ENCODE results near the gene OSBPL1A. TPM values are rescaled to one million over a fixed set of nuclear protein-coding genes. Genes with fewer than 3 reads are reported as not detected.

OSBPL1A gene
- total and polyA plus RNA-seq, 2 of the 8 experiments (the other 6 are each of a cell fraction or from before 2014, with no cell fraction given) = 53.2 to 74.9 TPM

DNA sequence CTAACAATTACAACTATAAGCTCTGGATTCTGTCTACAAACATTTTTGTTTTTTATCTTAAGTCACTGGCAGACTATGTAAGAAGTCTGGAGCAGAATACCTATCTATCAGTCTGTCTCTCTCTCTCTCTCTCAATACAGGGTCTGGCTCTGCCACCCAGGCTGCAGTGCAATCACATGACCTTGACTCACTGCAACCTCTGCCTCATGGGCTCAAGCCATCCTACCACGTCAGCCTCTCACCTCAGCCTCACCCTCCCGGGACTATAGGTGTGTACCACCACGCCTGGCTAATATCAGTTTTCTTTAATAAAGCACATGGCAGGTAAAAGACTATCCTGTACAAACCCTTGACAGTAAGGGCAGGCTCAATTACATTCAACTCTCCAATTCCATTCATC, 96.9 kb downstream of the OSBPL1A start:
- FAIRE-seq (no peak), DNase-seq (ENCODE audit: low read depth in 1 of 2, low spot score in 2 of 2) (no peak)
- no peak overlapping the region for H3K9ac ChIP-seq (replicated peaks in 1 of 4; ENCODE audit: extremely low read depth in 1 of 4, low read depth in 3 of 4, low read length in 3 of 4)
- H3K4me2 ChIP-seq (ENCODE audit: insufficient read depth in 1 of 2, low read depth in 2 of 2, low read length in 2 of 2) = no peak overlapping the region
- H3K14ac ChIP-seq (ENCODE audit: insufficient read length) = no peak overlapping the region
- H3K4me1 ChIP-seq (replicated peaks in 1 of 4; ENCODE audit: control insufficient read depth in 3 of 4, insufficient read depth in 4 of 4, low read length in 3 of 4) = no peaks in the 10 kb centered on the region
- no peak overlapping the region for H3K27ac ChIP-seq (ENCODE audit: low read depth, low read length)
- no peak overlapping the region for H2BK120ac ChIP-seq (replicated peaks; ENCODE audit: low read depth, low read length)
- H4K5ac ChIP-seq (ENCODE audit: insufficient read length, low read depth, low read length) = no peak overlapping the region
- no peaks in the 10 kb centered on the region for H3K23me2 ChIP-seq (ENCODE audit: low read depth, low read length)
- H4K8ac ChIP-seq (ENCODE audit: extremely low read depth, insufficient read depth, low read length) = no peak overlapping the region
- no peak overlapping the region for H2BK12ac ChIP-seq (ENCODE audit: low read depth, low read length)
- no peak overlapping the region for H2AFZ ChIP-seq (ENCODE audit: low read length)
- H3K79me2 ChIP-seq (ENCODE audit: control insufficient read depth in 1 of 2, insufficient read depth in 2 of 2, low read length in 2 of 2) = no peaks in the 10 kb centered on the region
- H3K23ac ChIP-seq (ENCODE audit: insufficient read length) = no peak overlapping the region
- H2AK5ac ChIP-seq (ENCODE audit: low read depth, low read length) = no peak overlapping the region
- no peak overlapping the region for H3K18ac ChIP-seq (ENCODE audit: extremely low read depth, low read length)
- no peaks in the 10 kb centered on the region for H3K27me3 ChIP-seq (replicated peaks in 1 of 4; ENCODE audit: control insufficient read depth in 3 of 4, extremely low read depth in 1 of 4, insufficient read depth in 3 of 4, low read length in 3 of 4)
- no peaks in the 10 kb centered on the region for H3K9me3 ChIP-seq (ENCODE audit: insufficient read depth in 2 of 2, low read depth in 1 of 2, low read length in 1 of 2)
- H2BK15ac ChIP-seq (ENCODE audit: low read length) = no peak overlapping the region
- CTCF ChIA-PET (ENCODE audit: partially characterized antibody) = no interaction called here
- H3K4me3 ChIP-seq (ENCODE audit: extremely low read depth in 1 of 4, insufficient read depth in 2 of 4, low read depth in 3 of 4, low read length in 4 of 4) = no peak overlapping the region
- POLR2A ChIA-PET (ENCODE audit: partially characterized antibody) = no interaction called here
- no peak overlapping the region for H2BK20ac ChIP-seq (ENCODE audit: low read length)
- WGBS, 2 experiments (ENCODE audit: extremely low coverage in 1 of 2, insufficient coverage in 1 of 2, insufficient read length in 1 of 2, insufficient replicate concordance in 2 of 2, low coverage in 1 of 2, low lambda C conversion rate in 2 of 2, missing lambda C conversion rate in 1 of 2) = 86% methylated on average over 3 of the region's 3 CpGs; no CpG with 5 or more reads in 1 of the 2 experiments
- no peaks in the 10 kb centered on the region for H4K20me1 ChIP-seq (replicated peaks in 1 of 2; ENCODE audit: control insufficient read depth in 1 of 2, insufficient read depth in 2 of 2, low read length in 2 of 2)
- no peak overlapping the region for H3K4ac ChIP-seq (replicated peaks; ENCODE audit: insufficient read length, low read depth, low read length)
- no peak overlapping the region for H4K91ac ChIP-seq (replicated peaks; ENCODE audit: insufficient read length, low read length)
- no peak overlapping the region for H3K56ac ChIP-seq (replicated peaks; ENCODE audit: insufficient read length, low read depth, low read length)
- H3K79me1 ChIP-seq (ENCODE audit: low read depth, low read length) = no peaks in the 10 kb centered on the region
- peaks cover 0 to 14% (median 5%) of the 10 kb centered on the region in 4 experiments; a peak in 4 of 8 replicates for H3K36me3 ChIP-seq (ENCODE audit: control insufficient read depth in 2 of 4, insufficient read depth in 4 of 4, low read length in 3 of 4)
- no peak overlapping the region for H2BK5ac ChIP-seq (ENCODE audit: low read depth, low read length)
- TF ChIP-seq TEAD4 (IDR thresholded peaks at IDR 0.05; ENCODE audit: low read depth, low read length) (no peak), RNF2 (IDR thresholded peaks at IDR 0.05; ENCODE audit: borderline replicate concordance, low read depth, low read length, missing control alignments, poor library complexity, severe bottlenecking) (no peak), GTF2F1 (IDR thresholded peaks at IDR 0.05; ENCODE audit: borderline replicate concordance, low read depth, low read length) (no peak), TAF1 (IDR thresholded peaks at IDR 0.05; ENCODE audit: low read depth, low read length) (no peak), RXRA (IDR thresholded peaks at IDR 0.05; ENCODE audit: insufficient read depth, low read depth, low read length) (no peak), EP300 (IDR thresholded peaks at IDR 0.05; ENCODE audit: borderline replicate concordance in 1 of 2, low read depth in 2 of 2, low read length in 2 of 2) (no peak), ZNF274 (IDR thresholded peaks at IDR 0.05; ENCODE audit: borderline replicate concordance, extremely low read depth, low read length) (no peak), KDM4A (IDR thresholded peaks at IDR 0.05; ENCODE audit: low read depth, low read length, severe bottlenecking) (no peak)
